Testis (tissue), 2 donors: ENCODE measurements around the gene FAM234A.

Experiments used
- CTCF ChIP-seq, 3 experiments: fragments of 450-650 bp in 2 of 3; fragments of 200-600 bp in 1 of 3; sonication (generic) in 1 of 3; IDR thresholded peaks; one replicate each; pipeline ENCODE4 v1.5.1; 2016 to 2019; ENCODE audit warnings: antibody characterized with exemption in 3 of 3, mild to moderate bottlenecking in 2 of 3, moderate library complexity in 1 of 3
- POLR2A ChIP-seq: fragments of 450-650 bp; IDR thresholded peaks from one replicate; pipeline ENCODE4 v1.6.1; 2017; ENCODE audit warnings: antibody characterized with exemption, mild to moderate bottlenecking, moderate library complexity

DNA sequence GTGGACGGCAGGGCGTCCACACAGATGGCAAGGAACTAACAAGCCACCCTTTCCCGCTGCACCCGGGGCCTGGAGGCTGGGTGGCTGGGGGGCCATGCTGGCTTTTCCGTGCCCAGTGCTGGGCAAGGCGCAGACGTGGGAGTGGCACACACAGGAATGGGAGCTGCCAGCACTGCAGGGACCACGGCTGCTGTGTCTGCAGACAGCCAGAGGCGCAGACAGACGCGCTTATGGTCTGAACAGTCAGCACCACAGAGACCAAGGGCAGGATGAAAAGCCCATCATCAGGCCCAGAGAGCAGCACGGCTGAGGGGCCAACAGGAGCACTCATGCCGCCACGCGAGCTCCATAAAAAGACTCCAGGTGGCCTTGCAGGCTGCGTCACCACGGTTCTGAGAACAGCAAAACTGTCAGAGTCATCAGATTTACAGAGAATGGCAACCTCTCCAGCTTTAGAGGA, 72.3 kb downstream of the FAM234A start:
- TF ChIP-seq CTCF (IDR thresholded peaks at IDR 0.05), result no peak
- no peak for TF ChIP-seq POLR2A
